ENCODE data around the gene PLRG1.

DNA sequence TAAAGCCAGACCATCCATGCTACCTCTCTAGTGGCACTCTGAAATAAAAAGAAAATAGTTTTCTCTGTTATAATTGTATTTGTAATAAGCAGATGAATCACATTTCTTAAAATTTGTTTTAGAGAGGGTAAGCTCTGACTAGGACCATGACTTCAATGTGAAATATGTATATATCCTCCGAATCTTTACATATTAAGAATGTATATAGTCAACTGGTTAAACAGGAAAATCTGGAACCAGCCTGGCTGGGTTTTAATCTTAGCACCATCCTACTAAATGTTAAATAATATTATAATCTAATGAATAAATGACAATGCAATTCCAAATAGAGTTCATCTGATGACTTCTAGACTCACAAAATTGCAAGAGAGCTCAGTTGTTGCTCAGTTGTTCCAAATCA lies 14.1 kb upstream of the PLRG1 start:
- TF ChIP-seq, protein P1, sequence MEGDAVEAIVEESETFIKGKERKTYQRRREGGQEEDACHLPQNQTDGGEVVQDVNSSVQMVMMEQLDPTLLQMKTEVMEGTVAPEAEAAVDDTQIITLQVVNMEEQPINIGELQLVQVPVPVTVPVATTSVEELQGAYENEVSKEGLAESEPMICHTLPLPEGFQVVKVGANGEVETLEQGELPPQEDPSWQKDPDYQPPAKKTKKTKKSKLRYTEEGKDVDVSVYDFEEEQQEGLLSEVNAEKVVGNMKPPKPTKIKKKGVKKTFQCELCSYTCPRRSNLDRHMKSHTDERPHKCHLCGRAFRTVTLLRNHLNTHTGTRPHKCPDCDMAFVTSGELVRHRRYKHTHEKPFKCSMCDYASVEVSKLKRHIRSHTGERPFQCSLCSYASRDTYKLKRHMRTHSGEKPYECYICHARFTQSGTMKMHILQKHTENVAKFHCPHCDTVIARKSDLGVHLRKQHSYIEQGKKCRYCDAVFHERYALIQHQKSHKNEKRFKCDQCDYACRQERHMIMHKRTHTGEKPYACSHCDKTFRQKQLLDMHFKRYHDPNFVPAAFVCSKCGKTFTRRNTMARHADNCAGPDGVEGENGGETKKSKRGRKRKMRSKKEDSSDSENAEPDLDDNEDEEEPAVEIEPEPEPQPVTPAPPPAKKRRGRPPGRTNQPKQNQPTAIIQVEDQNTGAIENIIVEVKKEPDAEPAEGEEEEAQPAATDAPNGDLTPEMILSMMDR (IDR thresholded peaks at IDR 0.05; ENCODE audit: low read depth, low read length, missing input control), result no peak
- no peak for TF ChIP-seq TAF1 (conservative IDR thresholded peaks at IDR 0.05)
- no peak for TF ChIP-seq FOXA1 (IDR thresholded peaks at IDR 0.05)
- TF ChIP-seq RXRA (IDR thresholded peaks at IDR 0.05), result no peak
- no peak for TF ChIP-seq GABPA (IDR thresholded peaks at IDR 0.05 in 1 of 2, conservative IDR thresholded peaks at IDR 0.05 in 1 of 2)
- TF ChIP-seq RAD21 (IDR thresholded peaks at IDR 0.05), result no peak
- no peak for TF ChIP-seq JUND (IDR thresholded peaks at IDR 0.05)
- TF ChIP-seq YY1 (IDR thresholded peaks at IDR 0.05), result no peak
- TF ChIP-seq, protein P2, sequence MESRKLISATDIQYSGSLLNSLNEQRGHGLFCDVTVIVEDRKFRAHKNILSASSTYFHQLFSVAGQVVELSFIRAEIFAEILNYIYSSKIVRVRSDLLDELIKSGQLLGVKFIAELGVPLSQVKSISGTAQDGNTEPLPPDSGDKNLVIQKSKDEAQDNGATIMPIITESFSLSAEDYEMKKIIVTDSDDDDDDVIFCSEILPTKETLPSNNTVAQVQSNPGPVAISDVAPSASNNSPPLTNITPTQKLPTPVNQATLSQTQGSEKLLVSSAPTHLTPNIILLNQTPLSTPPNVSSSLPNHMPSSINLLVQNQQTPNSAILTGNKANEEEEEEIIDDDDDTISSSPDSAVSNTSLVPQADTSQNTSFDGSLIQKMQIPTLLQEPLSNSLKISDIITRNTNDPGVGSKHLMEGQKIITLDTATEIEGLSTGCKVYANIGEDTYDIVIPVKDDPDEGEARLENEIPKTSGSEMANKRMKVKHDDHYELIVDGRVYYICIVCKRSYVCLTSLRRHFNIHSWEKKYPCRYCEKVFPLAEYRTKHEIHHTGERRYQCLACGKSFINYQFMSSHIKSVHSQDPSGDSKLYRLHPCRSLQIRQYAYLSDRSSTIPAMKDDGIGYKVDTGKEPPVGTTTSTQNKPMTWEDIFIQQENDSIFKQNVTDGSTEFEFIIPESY (IDR thresholded peaks at IDR 0.05), result no peak
- TF ChIP-seq, protein P3, sequence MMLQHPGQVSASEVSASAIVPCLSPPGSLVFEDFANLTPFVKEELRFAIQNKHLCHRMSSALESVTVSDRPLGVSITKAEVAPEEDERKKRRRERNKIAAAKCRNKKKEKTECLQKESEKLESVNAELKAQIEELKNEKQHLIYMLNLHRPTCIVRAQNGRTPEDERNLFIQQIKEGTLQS (IDR thresholded peaks at IDR 0.05), result no peak

Data from liver (tissue), 3 donors.